GM19023 (cell line): ENCODE measurements around the gene TPP2.

Experiments used
- ATAC-seq: cut with Tn5 transposase; IDR thresholded peaks from one replicate; pipeline ENCODE4 v1.9.1; 2021; ENCODE audit warnings: mild to moderate bottlenecking, moderate library complexity; ENCODE audit not compliant: unreplicated experiment

Gene TPP2

DNA sequence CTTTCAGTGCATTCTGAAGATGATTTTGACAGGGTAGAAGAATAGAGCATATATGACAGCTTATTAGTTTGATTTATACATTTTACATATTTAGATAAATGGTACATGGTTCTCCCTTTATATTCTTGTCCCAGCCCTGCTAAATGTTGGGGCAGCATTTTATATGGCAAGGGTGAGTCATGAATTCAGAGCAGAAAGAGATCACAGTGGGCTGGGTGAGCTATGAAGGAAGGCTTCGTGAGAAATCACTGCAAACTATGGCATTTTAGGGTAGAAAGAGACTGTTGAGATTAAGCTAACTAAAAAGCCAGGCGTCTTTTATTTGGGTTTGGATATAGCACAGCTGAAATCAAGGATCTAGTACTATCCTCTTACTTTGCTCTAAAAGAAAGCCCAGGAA is 122.0 kb downstream of the TPP2 start:
- no peak for ATAC-seq

DNA sequence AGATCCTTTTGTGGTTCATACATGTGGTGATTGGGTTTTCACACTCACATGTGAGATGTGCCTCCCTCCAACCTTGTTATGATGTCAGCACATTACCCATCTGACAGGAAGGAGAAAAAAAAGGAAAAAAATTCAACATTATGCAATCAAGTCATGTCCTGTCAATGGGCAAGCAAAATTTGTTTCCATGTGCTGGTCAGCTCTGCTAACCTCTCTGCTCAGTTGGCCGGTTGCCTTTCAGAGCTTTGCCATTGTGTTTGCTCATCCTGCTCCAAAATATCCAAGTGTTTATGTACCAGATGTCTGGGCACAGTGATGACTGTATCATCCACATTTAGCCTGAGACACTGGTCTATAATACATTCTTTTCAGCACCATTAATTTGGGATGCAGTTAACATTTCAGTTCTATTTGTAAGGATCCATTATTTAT is 125.0 kb downstream of the TPP2 start:
- ATAC-seq: no peak

DNA sequence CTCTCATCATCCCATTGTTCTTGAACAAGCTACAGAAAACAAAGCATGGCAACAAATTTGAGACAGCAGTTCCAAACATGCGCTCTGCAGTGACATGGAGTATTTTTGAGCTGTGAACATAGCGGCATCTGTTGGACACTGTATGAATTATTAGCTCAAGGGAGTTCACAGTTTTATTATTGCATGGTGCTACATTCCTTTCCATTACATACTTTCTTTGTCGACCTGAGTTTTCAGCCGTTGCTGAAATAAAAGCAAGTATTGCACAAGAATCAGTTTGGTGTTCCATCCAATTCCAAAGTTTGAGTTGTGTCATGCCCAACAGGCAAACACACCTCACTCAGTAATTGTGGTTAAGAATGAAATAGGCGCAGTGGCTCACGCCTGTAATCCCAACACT is 128.1 kb downstream of the TPP2 start:
- ATAC-seq: no peak

DNA sequence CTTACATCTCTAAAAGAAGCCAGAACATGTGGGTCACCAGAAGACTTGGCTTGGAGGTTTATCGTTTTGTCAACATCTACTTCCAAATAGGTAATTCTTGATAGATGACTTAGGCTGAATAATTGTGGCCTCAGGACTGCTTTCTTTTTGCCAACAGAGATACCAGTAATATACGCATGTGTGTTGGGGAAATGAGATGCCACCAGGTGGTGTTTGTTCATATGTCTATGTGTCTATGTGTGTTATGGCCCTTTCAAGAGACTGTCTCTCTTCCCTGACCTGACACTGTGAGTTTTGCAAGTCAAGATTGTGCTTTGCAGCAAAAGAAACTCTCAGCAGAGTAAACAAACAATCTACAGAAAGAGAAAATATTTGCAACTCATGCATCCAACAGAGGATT is 129.6 kb downstream of the TPP2 start:
- no peak for ATAC-seq
